ENCODE data around the gene NAA30.
"Not testable (repeated sequence)": the region's sequence is repeated elsewhere in the genome, so short reads cannot be mapped to it uniquely, and the experiment has no call there.

Gene NAA30

GRCh38 chr14:57390037-57390805 lies at the start of gene NAA30:
TSS of gene NAA30 (plus strand) at chr14:57390586. CDS start at chr14:57390958, 372 bp downstream.
- peak; percentile 95 for ATAC-seq
- peak; percentile 91 for DNase-seq

GRCh38 chr14:57343545-57344297 lies 46.7 kb upstream of the NAA30 start:
- not testable (repeated sequence) for DNase-seq, ATAC-seq

- no peak for ATAC-seq
- no peak for DNase-seq
These were observed 45.3 kb upstream of the NAA30 start for GRCh38 chr14:57345106-57345505.

- ATAC-seq, result no peak
- DNase-seq, result no peak
These were observed 43.6 kb upstream of the NAA30 start for GRCh38 chr14:57346741-57347140.

- no peak for ATAC-seq
- no peak for DNase-seq
These were observed 37.8 kb upstream of the NAA30 start for GRCh38 chr14:57352396-57353170.

GRCh38 chr14:57355081-57355800 lies 35.1 kb upstream of the NAA30 start:
- DNase-seq (no peak), ATAC-seq (no peak)

- no peak for DNase-seq
These were observed 28.0 kb upstream of the NAA30 start for GRCh38 chr14:57362361-57362760.

GRCh38 chr14:57364659-57365450 lies 25.5 kb upstream of the NAA30 start:
- DNase-seq, result no peak
- ATAC-seq, result no peak

More at GRCh38 chr14:57362361-57362760, 28.0 kb upstream of the NAA30 start:
- no peak for ATAC-seq

- not testable (repeated sequence) for ATAC-seq, DNase-seq
These were observed 20.2 kb upstream of the NAA30 start for GRCh38 chr14:57370187-57370586.

- ATAC-seq (no peak), DNase-seq (no peak)
These were observed 19.4 kb upstream of the NAA30 start for GRCh38 chr14:57371013-57371412.

- no peak for ATAC-seq
- no peak for DNase-seq
These were observed 15.2 kb upstream of the NAA30 start for GRCh38 chr14:57375156-57375555.

GRCh38 chr14:57378661-57379060 lies 11.7 kb upstream of the NAA30 start:
- DNase-seq, result no peak
- no peak for ATAC-seq

GRCh38 chr14:57380935-57381334 lies 9.5 kb upstream of the NAA30 start:
- no peak for DNase-seq
- no peak for ATAC-seq

GRCh38 chr14:57382283-57382682 lies 8.1 kb upstream of the NAA30 start:
- no peak for ATAC-seq
- DNase-seq, result no peak

- DNase-seq (no peak), ATAC-seq (no peak)
These were observed 7.2 kb upstream of the NAA30 start for GRCh38 chr14:57383125-57383745.

- no peak for ATAC-seq
- DNase-seq, result no peak
These were observed 2.3 kb upstream of the NAA30 start for GRCh38 chr14:57388067-57388466.

- DNase-seq, result no peak
- ATAC-seq, result peak; percentile 0
These were observed 745 bp upstream of the NAA30 start for GRCh38 chr14:57389646-57390036.

GRCh38 chr14:57390806-57391516 lies 575 bp downstream of the NAA30 start:
- peak; percentile 52 for DNase-seq

GRCh38 chr14:57391517-57392195 lies 1.3 kb downstream of the NAA30 start:
- DNase-seq (no peak), ATAC-seq (no peak)

More at GRCh38 chr14:57390806-57391516, 575 bp downstream of the NAA30 start:
- ATAC-seq, result peak; percentile 44
